Right kidney (tissue), 1 donor: ENCODE data around the gene ADAP1.
A peak's percentile ranks its signal among the peaks of the same experiment; 100 is the strongest.
"Not testable (repeated sequence)": the region's sequence is repeated elsewhere in the genome, so short reads cannot be mapped to it uniquely, and the experiment has no call there.

Source experiments
- DNase-seq: peaks from one replicate; pipeline ENCODE4 v3.0.0-alpha.2; 2016

ADAP1 gene

DNA sequence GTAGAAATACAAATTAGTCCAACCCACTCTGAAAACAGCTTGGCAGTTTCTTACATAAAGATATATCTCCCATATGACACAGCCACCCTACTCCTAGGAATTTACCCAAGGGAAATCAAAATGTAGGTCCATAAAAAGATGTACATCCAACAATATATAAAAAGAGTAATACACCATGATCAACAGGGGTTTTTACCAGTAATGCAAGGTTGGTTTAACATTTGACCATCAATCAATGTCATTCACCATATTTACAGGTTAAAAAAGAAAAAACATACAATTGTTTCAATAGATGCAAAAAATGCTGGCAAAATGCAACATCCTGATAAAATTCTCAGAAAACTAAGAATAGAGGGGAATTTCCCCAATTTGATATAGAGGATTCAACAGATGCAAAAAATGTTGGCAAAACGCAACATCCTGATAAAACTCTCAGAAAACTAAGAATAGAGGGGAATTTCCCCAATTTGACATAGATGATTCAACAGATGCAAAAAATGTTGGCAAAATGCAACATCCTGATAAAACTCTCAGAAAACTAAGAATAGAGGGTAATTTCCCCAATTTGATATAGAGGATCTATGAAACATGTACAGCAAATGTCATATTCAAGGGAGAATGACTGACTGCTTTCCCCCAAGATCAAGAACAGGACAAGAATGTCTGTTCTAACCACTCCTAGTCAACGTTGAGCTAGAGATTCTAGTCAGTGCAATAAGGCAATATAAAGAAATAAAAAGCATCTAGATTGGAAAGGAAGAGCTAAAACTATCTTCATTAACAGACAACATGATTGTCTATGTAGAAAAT, 13.7 kb downstream of the ADAP1 start:
- no peak for DNase-seq

DNA sequence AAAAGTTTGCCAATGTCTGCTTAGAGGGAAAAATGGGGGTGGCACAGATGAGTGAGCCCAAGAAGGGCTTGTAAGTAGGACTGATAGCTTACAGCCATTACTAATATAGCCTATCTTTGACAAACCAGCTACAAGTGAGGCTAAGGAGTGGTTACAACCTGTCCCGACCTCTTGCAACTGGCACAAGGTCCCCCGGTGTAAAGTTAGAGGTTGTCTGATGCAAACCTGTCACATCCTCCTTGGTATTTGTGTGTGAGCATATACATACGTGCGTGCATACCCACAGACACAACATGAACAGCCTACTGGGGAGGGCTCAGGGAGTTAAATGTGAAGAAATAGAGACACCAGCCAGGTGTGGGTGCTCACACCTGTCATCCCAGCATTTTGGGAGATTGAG, 14.6 kb downstream of the ADAP1 start:
- no peak for DNase-seq

GRCh38 chr7:938546-939185, 15.8 kb downstream of the ADAP1 start:
- no peak for DNase-seq

DNA sequence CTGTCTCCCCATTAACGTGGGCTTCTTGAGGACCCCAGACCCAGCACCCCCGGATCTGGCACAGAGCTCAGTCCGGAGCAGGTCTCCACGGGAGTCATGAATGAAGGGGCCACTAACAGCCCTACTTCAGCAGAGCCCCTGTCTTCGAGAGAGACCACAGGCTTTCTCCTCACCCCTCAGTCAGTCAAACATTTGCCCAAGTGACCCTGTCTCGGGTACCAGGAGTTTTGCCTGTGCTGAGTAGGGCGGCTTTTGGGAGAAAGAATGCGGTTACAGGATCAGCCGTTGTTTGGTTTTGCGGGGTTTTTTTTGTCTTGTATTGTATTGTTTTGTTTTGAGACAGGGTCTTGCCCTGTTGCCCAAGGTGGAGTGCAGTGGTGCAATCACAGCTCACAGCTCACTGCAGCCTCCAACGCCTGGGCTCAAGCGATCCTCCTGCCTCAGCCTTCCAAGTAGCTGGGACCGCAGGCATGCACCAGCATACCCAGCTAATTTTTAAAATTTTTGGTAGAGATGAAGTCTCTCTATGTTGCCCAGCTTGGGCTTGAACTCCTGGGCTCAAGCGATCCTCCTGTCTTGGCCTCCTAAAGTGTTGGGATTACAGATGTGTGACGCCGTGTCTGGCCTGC, 16.5 kb downstream of the ADAP1 start:
- DNase-seq, result no peak

- DNase-seq, result no peak
Observed at GRCh38 chr7:936386-937054, 18.0 kb downstream of the ADAP1 start.

GRCh38 chr7:935874-936385, 18.6 kb downstream of the ADAP1 start:
- DNase-seq, result no peak

DNA sequence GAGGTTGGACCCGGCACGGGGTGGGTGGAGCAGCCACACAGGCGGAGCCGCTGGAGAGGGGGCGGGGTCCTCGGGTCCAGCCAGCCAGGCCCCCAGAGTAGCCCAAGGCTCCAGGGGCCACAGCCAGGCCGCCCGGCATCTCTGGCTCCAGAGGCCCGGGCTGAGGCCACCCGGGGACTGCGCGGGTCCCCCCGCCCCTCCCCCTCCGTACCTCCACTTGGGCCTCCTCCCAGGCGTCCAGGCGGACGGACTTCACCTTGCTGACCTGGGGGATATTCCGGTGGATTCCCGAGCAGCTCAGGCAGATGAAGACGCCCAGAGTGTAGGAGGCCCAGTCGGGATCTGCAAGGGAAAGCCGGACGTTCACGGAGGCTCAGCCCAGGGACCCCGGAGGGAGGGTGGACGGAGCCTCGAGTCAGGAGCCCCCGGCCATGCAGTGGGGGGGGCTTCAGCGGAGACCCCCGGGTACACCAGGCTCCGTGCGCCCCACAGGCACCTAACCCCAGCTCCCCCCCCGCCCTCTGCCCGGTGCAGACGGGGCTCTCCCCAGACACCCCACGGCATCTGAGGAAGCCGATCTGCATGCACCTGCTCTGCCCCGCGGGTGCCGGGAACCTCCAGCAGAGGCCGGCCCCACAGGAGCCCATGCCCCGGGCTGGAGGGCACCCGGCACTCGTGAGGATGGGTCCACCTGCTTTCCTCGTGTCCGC, 19.2 kb downstream of the ADAP1 start:
- no peak for DNase-seq

GRCh38 chr7:934469-935163, 19.9 kb downstream of the ADAP1 start:
- DNase-seq, result no peak

DNA sequence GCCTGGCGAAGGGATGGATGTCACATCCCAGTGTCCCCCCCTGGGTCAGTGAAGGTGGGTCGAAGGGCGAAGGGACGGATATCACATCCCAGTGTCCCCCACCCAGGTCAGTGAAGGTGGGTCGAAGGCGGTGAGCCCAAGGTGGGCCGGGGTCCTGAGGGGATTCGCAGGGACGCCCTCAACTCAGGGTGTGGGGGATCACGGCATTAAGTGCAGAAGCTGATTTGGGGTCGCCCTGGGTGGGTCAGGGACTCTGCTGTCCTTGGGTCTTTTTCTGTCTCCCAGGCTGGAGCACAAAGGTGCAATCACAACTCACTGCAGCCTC, 21.9 kb downstream of the ADAP1 start:
- no peak for DNase-seq

DNA sequence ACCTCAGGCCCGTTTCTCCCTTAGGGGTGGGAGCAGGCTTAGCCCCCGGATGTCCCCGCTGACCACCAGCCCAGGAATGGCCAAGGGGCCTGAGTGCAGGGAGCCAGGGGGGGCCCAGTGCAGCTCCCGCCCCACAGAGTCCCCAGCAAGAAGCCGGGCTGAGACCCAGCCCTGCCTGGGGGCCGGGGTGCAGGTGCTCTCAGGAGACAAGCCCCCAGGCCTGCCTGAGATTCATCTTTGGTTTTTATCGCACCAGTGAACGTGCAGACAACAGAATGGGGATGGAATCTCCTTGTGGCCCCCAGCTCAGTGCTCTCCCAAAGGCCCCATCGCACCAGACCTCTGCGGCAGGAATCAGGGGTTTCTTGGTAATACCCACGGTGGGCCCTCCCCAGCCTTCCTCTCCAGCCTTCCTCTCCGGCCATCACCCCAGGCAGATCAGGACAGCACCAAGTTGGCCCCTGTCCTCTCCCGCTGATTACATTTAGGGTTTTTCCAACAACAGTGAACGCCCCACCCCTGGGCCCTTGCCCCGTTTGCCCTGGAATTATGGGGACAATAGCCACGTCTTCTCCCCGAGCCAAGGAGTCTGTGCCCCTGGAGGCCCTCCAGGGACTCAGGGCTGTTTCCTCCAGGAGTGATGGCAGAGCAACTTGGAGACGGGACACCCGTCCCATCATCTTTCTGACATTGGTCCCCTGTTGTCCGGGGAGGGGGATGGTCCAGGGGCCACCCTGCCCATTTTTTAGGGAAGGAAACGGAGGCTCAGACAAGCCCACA, 22.4 kb downstream of the ADAP1 start:
- DNase-seq, result no peak

- DNase-seq, result no peak
Observed at GRCh38 chr7:930975-931758, 23.3 kb downstream of the ADAP1 start.

GRCh38 chr7:929311-929711, 25.2 kb downstream of the ADAP1 start:
- no peak for DNase-seq

- DNase-seq, result no peak
Observed at GRCh38 chr7:927031-927671, 27.3 kb downstream of the ADAP1 start.

- no peak for DNase-seq
Observed at GRCh38 chr7:926061-927030, 28.1 kb downstream of the ADAP1 start.

- no peak for DNase-seq
Observed at GRCh38 chr7:925601-926000, 28.9 kb downstream of the ADAP1 start.

DNA sequence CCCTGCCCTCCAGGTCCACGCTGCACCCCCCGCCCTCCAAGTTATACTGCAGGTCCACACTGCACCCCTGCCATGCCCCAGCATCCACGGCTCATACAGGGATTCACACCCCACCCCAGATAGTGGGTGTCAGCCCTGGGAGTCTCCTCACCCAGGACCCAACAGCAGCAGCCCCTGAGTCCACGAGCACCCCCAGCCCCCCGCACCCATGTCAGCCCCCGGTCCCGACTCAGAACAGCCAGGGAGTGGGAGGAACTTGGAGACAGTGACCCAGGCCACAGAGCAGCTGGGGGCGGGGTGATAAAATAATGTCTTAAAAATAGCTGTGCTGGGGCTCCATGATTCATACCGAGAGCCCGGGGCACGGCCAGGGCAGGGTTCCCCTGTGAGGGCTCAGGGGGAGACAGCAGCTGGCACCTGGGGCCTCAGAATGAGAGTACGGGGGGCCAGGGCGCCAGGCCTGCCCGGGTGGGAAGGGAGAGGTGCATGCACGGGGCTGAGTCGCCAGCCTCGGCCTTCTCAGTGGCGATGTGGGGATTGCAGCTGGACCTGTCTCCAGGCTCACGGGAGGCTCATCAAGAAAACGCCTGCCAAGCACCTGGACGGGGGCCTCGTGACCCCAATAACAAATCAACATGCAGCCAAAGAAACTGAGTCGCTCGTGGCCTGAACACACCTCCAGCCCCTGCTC, 29.8 kb downstream of the ADAP1 start:
- peak; percentile 34 for DNase-seq

DNA sequence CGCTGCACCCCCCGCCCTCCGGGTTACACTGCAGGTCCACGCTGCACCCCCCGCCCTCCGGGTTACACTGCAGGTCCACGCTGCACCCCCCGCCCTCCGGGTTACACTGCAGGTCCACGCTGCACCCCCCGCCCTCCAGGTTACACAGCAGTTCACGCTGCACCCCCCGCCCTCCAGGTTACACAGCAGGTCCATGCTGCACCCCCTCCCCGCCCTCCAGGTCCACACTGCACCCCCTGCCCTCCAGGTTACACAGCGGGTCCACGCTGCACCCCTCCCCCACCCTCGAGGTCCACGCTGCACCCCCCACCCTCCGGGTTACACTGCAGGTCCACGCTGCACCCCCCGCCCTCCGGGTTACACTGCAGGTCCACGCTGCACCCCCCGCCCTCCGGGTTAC, 30.4 kb downstream of the ADAP1 start:
- not testable (repeated sequence) for DNase-seq
